Brain microvascular endothelial cell (primary cell): ENCODE data around the gene C11orf98.

Source experiments
- DNase-seq: peaks from one replicate; pipeline ENCODE4 v3.0.0-alpha.2; 2020
- H3K27ac ChIP-seq: fragments of 250-450 bp; sonication (Bioruptor Pico); 2 replicates; pipeline ENCODE4 v1.5.1; 2020; ENCODE audit warnings: mild to moderate bottlenecking, moderate library complexity
- H3K27me3 ChIP-seq: fragments of 250-450 bp; sonication (Bioruptor Pico); replicated peaks from 2 replicates; pipeline ENCODE4 v1.5.1; 2020; ENCODE audit warnings: mild to moderate bottlenecking
- H3K36me3 ChIP-seq: fragments of 250-450 bp; sonication (Bioruptor Pico); replicated peaks from 2 replicates; pipeline ENCODE4 v1.5.1; 2020; ENCODE audit warnings: mild to moderate bottlenecking
- H3K4me3 ChIP-seq: 2 replicates; pipeline ENCODE4 v1.5.1; 2011; ENCODE audit warnings: low read depth, mild to moderate bottlenecking, control low read depth, low read length, moderate library complexity
- in situ Hi-C: cut with HindIII; loops from 2 replicates; pipeline ENCODE4 v1.10.0; 2017; ENCODE audit warnings: low sequenced_read_pairs, low pct_ligation_motif_present
- TF ChIP-seq, protein P1 (sequence below): IDR thresholded peaks from 2 replicates; pipeline ENCODE4 v1.5.1; 2011; ENCODE audit warnings: low read depth, mild to moderate bottlenecking, moderate library complexity, low read length, control low read depth, inconsistent platforms; ENCODE audit errors: missing control alignments

The C11orf98 gene

DNA sequence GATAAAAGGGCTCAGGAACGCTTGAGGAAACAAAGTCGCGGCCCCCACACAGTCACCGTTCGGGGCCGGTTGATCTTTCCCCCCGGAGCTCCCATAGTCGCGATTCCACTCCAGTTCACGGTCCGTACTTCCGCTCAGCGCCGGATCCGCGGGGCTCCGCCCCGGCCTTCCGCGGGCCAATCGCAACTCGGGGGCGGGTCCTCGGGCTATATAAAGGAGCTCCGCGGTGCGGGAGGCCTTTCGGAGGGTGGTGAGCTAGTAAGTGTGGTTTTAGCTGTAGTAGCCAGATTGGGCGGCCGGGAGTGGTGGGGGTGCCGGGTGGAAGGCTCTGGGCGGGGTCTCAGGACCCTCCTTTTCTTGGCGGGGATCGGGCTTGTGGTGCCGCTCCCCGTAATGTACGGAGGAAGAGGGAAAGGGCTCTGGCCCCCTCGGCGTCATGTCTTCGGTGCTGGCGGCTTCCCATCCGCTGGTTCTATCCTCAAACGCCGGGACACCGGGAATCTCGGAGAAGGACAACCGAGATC, at the start of gene C11orf98, which contains the start of gene CSKMT:
Gene C11orf98 (minus strand): TSS at position 136 of the 524 bp plus-strand sequence. CDS start 41 bp downstream, at position 95.
Gene CSKMT (plus strand): TSS at position 238 of the 524 bp plus-strand sequence. CDS start 568 bp downstream, outside the sequence.
- TF ChIP-seq, protein P1, sequence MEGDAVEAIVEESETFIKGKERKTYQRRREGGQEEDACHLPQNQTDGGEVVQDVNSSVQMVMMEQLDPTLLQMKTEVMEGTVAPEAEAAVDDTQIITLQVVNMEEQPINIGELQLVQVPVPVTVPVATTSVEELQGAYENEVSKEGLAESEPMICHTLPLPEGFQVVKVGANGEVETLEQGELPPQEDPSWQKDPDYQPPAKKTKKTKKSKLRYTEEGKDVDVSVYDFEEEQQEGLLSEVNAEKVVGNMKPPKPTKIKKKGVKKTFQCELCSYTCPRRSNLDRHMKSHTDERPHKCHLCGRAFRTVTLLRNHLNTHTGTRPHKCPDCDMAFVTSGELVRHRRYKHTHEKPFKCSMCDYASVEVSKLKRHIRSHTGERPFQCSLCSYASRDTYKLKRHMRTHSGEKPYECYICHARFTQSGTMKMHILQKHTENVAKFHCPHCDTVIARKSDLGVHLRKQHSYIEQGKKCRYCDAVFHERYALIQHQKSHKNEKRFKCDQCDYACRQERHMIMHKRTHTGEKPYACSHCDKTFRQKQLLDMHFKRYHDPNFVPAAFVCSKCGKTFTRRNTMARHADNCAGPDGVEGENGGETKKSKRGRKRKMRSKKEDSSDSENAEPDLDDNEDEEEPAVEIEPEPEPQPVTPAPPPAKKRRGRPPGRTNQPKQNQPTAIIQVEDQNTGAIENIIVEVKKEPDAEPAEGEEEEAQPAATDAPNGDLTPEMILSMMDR = no peak
- in situ Hi-C loops = no loop called here
- peak; percentile 92 for DNase-seq
- H3K36me3 ChIP-seq = peaks cover 21% of the 10 kb centered on the region
- peak within 1 kb of the TSS; percentile 92 for H3K4me3 ChIP-seq
- H3K27ac ChIP-seq = peak within 1 kb of the TSS; percentile 69
- no peaks in the 10 kb centered on the region for H3K27me3 ChIP-seq

DNA sequence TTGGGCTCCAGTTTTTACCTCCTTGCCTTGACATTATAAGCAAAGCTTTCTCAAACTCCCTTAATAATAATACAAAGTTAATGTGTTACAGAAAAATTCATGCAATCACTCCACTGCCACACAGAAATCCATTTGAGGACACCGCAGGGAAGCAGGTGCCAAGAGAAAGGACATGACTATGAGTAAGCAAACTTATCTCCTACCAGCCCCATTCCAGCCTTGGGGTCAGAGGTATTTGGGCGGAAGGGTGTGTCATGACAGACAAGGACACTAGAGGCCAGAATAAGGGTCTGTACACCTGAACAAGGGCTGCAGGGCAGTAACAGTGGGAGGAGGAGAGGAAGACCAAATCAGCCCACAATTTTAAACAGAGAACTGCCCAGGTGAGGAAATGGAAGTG, 48.3 kb upstream of the C11orf98 start:
- TF ChIP-seq, protein P1 = no peak
- no peak overlapping the region for H3K27ac ChIP-seq
- in situ Hi-C loops = no loop called here
- no peaks in the 10 kb centered on the region for H3K27me3 ChIP-seq
- no peak for DNase-seq
- H3K36me3 ChIP-seq = peaks cover 66% of the 10 kb centered on the region
- H3K4me3 ChIP-seq = no peak overlapping the region

DNA sequence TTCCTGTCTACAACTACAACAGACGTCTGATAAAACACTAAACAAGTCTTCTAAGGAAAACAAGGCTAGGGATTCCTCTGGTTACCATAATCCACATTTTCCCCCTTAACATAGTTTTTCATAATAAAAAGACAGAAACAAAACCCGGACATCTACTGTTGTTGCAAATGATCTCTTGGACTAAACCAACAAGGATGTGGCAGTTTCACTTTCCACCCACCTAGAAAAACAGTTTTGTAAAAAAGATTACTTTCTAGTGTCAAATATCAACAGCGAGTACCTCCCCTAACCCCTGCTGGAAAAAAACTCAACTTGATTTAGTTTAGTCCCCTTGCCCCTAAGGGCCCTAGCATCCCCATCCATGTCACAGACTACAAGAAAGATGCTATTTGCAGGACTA, 47.9 kb upstream of the C11orf98 start:
- H3K27ac ChIP-seq = no peak overlapping the region
- H3K4me3 ChIP-seq = no peak overlapping the region
- peaks cover 61% of the 10 kb centered on the region for H3K36me3 ChIP-seq
- TF ChIP-seq, protein P1 = no peak
- DNase-seq = no peak
- no peaks in the 10 kb centered on the region for H3K27me3 ChIP-seq
- in situ Hi-C loops = no loop called here

DNA sequence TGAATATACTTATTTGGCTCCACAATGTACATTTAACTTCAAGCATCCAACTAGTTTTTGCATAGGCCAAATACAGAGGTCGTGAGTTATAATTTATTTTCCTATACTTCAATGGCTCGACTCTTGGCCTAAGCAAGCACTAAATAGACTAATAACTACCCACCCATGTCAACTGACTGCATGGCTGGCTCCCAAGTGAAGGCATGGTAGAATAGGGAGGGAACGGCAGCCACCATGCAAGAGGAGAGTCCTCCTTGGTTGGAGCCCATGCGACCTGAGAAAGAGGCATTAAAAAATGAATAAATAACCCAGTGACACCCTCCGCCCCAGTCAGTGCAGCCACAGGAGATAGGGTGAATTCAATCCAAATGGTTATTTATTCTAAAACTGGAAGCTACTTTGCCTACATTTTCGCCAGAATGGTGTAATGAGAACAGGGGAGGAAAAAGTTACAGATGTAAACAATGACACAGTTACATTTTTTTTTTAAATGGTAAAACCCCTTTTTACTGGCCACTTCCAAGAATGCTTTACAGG, 47.3 kb upstream of the C11orf98 start:
- TF ChIP-seq, protein P1 = no peak
- in situ Hi-C loops = no loop called here
- H3K27me3 ChIP-seq = no peaks in the 10 kb centered on the region
- H3K4me3 ChIP-seq = no peak overlapping the region
- peaks cover 56% of the 10 kb centered on the region for H3K36me3 ChIP-seq
- H3K27ac ChIP-seq = no peak overlapping the region
- DNase-seq = no peak

DNA sequence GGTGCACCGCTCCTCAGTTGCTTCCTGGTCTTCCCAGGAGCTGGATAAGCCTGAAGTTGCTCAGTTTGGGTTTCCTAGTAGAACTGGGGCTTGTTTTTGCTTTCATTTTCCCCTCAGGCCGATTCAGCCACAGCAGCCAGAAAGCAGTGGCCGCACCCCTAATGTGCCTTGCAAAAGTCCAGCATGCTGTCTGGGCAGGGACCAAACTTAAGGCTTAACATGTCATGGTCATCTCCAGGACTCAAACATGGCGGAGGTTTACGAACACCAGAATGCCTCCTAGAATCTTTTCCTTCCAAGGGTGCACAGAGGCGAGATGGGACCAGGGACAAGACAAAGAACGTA, 45.0 kb upstream of the C11orf98 start:
- TF ChIP-seq, protein P1 = no peak

More for the DNA sequence above, 45.0 kb upstream of the C11orf98 start:
- Histone ChIP-seq H3K36me3 (peaks cover 35% of the 10 kb centered on the region), H3K27me3 (no peaks in the 10 kb centered on the region), H3K4me3 (peak overlapping the region; percentile 66), H3K27ac (peak overlapping the region; percentile 76)
- DNase-seq = no peak
- in situ Hi-C loops = no loop called here
